OCI-LY1 (cell line): ENCODE results near the gene LONRF2.

Source experiments
- H2AFZ ChIP-seq: fragments of 200-600 bp; sonication (generic), shearing (Covaris generic); 2 replicates; pipeline ENCODE4 v1.6.0; 2014; ENCODE audit warnings: antibody characterized with exemption, mild to moderate bottlenecking, low read length
- H3F3A ChIP-seq: fragments of 200-600 bp; sonication (generic), shearing (Covaris generic); 2 replicates; pipeline ENCODE4 v1.6.0; 2014; ENCODE audit warnings: mild to moderate bottlenecking, antibody characterized with exemption, low read length, moderate library complexity; ENCODE audit not compliant: insufficient read depth
- H3K27ac ChIP-seq: fragments of 200-600 bp; sonication (generic); 2 replicates; pipeline ENCODE4 v1.5.1; 2014; ENCODE audit warnings: low read length, mixed run types, mild to moderate bottlenecking, low read depth; ENCODE audit not compliant: poor library complexity, severe bottlenecking
- H3K27me3 ChIP-seq: fragments of 200-600 bp; sonication (generic); 2 replicates; pipeline ENCODE4 v1.6.0; 2014; ENCODE audit warnings: antibody characterized with exemption, mild to moderate bottlenecking, low read length, moderate library complexity; ENCODE audit not compliant: insufficient read depth
- H3K36me3 ChIP-seq: fragments of 200-600 bp; sonication (generic); 2 replicates; pipeline ENCODE4 v1.6.1; 2014; ENCODE audit warnings: mild to moderate bottlenecking, antibody characterized with exemption, low read length, moderate library complexity, mixed read lengths; ENCODE audit not compliant: insufficient read depth
- H3K4me1 ChIP-seq: fragments of 200-600 bp; sonication (generic); 2 replicates; pipeline ENCODE4 v1.5.1; 2014; ENCODE audit warnings: mild to moderate bottlenecking, low read length, moderate library complexity; ENCODE audit not compliant: insufficient read depth, severe bottlenecking
- H3K4me2 ChIP-seq: fragments of 200-600 bp; sonication (generic), shearing (Covaris generic); 2 replicates; pipeline ENCODE4 v1.6.1; 2014; ENCODE audit warnings: low read length
- H3K4me3 ChIP-seq: fragments of 200-600 bp; sonication (generic); 2 replicates; pipeline ENCODE4 v1.5.1; 2014; ENCODE audit warnings: low read length, low read depth, mild to moderate bottlenecking, mixed read lengths; ENCODE audit not compliant: poor library complexity, severe bottlenecking
- H3K79me2 ChIP-seq: fragments of 200-600 bp; shearing (Covaris generic); 2 replicates; pipeline ENCODE4 v1.6.1; 2016; ENCODE audit warnings: mixed run types, low read length, mixed read lengths; ENCODE audit not compliant: insufficient read depth
- H3K9ac ChIP-seq: fragments of 200-600 bp; sonication (generic), shearing (Covaris generic); 2 replicates; pipeline ENCODE4 v1.6.1; 2014; ENCODE audit warnings: mild to moderate bottlenecking, low read length, mixed read lengths
- H3K9me2 ChIP-seq: fragments of 200-600 bp; sonication (generic), shearing (Covaris generic); 2 replicates; pipeline ENCODE4 v1.6.1; 2014; ENCODE audit warnings: low read depth, mild to moderate bottlenecking, low read length, mixed read lengths
- H3K9me3 ChIP-seq: fragments of 200-600 bp; shearing (Covaris generic); 2 replicates; pipeline ENCODE4 v1.6.1; 2014; ENCODE audit warnings: low read length, mixed read lengths
- H4K20me1 ChIP-seq: fragments of 200-600 bp; sonication (generic), shearing (Covaris generic); 2 replicates; pipeline ENCODE4 v1.6.0; 2016; ENCODE audit warnings: mild to moderate bottlenecking, low read length; ENCODE audit not compliant: insufficient read depth
- CTCF ChIP-seq: fragments of 200-600 bp; sonication (generic), shearing (Covaris generic); IDR thresholded peaks from 2 replicates; pipeline ENCODE4 v1.5.1; 2017; ENCODE audit warnings: mild to moderate bottlenecking, antibody characterized with exemption, low read length, moderate library complexity, mixed read lengths
- EZH2 ChIP-seq: fragments of 200-600 bp; sonication (generic), shearing (Covaris generic); IDR thresholded peaks from 2 replicates; pipeline ENCODE4 v1.8.0; 2017; ENCODE audit warnings: borderline replicate concordance, mixed run types, mild to moderate bottlenecking, antibody characterized with exemption, low read length, moderate library complexity, mixed read lengths

LONRF2 gene

GRCh38 chr2:100309973-100310719 is 12.2 kb downstream of the LONRF2 start:
- H3K9me2 ChIP-seq, result no peaks in the 10 kb centered on the region
- H3K9me3 ChIP-seq, result peaks cover 3% of the 10 kb centered on the region; the same call in 1 of the 2 replicates
- no peak overlapping the region for H2AFZ ChIP-seq
- H3K36me3 ChIP-seq, result no peaks in the 10 kb centered on the region
- no peaks in the 10 kb centered on the region for H3F3A ChIP-seq
- no peak overlapping the region for H3K9ac ChIP-seq
- H4K20me1 ChIP-seq, result no peaks in the 10 kb centered on the region
- H3K4me2 ChIP-seq, result no peak overlapping the region
- TF ChIP-seq EZH2 (no peak), CTCF (no peak)
- no peaks in the 10 kb centered on the region for H3K4me1 ChIP-seq
- no peak overlapping the region for H3K4me3 ChIP-seq
- no peaks in the 10 kb centered on the region for H3K27me3 ChIP-seq
- no peak overlapping the region for H3K27ac ChIP-seq
- H3K79me2 ChIP-seq, result no peaks in the 10 kb centered on the region

DNA sequence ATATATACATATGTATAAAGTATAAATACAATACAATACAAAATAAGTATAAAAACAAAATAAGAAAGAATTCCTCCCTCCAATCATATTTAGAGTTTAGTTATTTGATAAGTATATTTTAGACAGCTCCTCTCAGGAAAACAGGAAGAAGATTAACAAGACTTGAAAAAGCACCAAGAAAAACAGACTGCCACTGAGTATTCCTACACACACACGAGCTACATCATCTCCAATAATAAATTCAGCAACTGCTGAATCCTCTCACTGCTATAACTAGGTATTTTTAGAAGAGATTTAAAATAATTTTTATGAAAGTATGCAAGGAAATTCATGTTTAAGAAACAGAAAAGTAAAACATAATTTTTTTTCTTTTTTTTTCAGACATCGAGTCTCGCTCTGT is 13.0 kb downstream of the LONRF2 start:
- Histone ChIP-seq H3F3A (no peaks in the 10 kb centered on the region), H3K9me3 (peaks cover 3% of the 10 kb centered on the region; the same call in 1 of the 2 replicates), H3K79me2 (no peaks in the 10 kb centered on the region), H3K36me3 (no peaks in the 10 kb centered on the region), H2AFZ (no peak overlapping the region), H3K9ac (no peak overlapping the region), H3K4me3 (no peak overlapping the region), H3K4me1 (no peaks in the 10 kb centered on the region), H4K20me1 (no peaks in the 10 kb centered on the region), H3K27ac (no peak overlapping the region), H3K4me2 (no peak overlapping the region), H3K27me3 (no peaks in the 10 kb centered on the region), H3K9me2 (no peaks in the 10 kb centered on the region)
- TF ChIP-seq EZH2 (no peak), CTCF (no peak)

DNA sequence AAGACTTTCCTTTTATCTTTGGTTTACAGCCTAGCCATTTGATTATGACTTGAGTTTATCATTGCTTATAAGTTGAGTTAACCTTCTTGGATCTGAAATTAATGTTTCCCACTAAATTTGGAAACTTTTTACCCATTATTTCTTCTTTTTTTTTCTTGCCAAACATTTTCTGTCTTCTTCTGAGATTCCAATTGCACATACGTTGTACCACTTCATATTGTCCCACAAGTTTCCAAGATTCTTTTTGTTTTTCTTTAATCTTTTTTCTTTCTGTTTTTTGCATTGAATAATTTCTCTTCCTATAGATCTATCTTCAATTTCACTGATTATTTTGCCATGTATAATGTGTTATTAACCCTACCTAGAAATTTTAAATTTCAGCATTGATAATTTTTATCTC is 18.6 kb downstream of the LONRF2 start:
- Histone ChIP-seq H3K4me3 (no peak overlapping the region), H3K9ac (no peak overlapping the region), H2AFZ (no peak overlapping the region), H3K4me1 (no peaks in the 10 kb centered on the region), H3K36me3 (no peaks in the 10 kb centered on the region), H3K9me3 (no peaks in the 10 kb centered on the region), H3K9me2 (no peaks in the 10 kb centered on the region), H3K27me3 (no peaks in the 10 kb centered on the region; the same call in 1 of the 2 replicates), H3K27ac (no peak overlapping the region), H3K79me2 (no peaks in the 10 kb centered on the region), H4K20me1 (no peaks in the 10 kb centered on the region), H3K4me2 (no peak overlapping the region), H3F3A (no peaks in the 10 kb centered on the region)
- TF ChIP-seq CTCF, result no peak
- no peak for TF ChIP-seq EZH2
